K562 (cell line): ENCODE data around the gene KCNJ9. TPM values are rescaled to one million over a fixed set of nuclear protein-coding genes. Genes with fewer than 3 reads are reported as not detected.

Experiments used
- ATAC-seq: fragments of 200-7000 bp; cut with Tn5 transposase; 3 replicates; pipeline ENCODE4 v1.9.1; 2020; ENCODE audit warnings: moderate library complexity
- BruUV-seq: library from RNA; stranded (reverse); fragments of 400-500 nt; replicated peaks from 2 replicates; lab custom pipeline; 2021; lab: Mats Ljungman, UMichigan
- CTCF ChIA-PET: fragments of 300-600 bp; formaldehyde crosslinking; extraction: SDS; loops from one replicate; lab custom pipeline; 2021; ENCODE audit warnings: low intra/inter-chr PET ratio; lab: Yijun Ruan, JAX
- POLR2A ChIA-PET: fragments of 300-600, 350-650 bp; sonication (Branson Sonifier 250); formaldehyde crosslinking; extraction: SDS; loops from one replicate; lab custom pipeline; 2021; ENCODE audit warnings: antibody characterized with exemption, inconsistent platforms; lab: Yijun Ruan, JAX
- DNase-seq, 4 experiments: peaks; one replicate each; pipeline versions ENCODE4 v3.0.0 to v3.0.0-alpha.2; 2011 to 2018; ENCODE audit warnings: low spot score in 3 of 4, mixed read lengths in 3 of 4; ENCODE audit errors: extremely low read depth in 1 of 4
- FAIRE-seq: peaks from 2 replicates; lab custom pipeline; 2011; peaks lifted over from hg19 to GRCh38; lab: Jason Lieb, UNC
- H2AFZ ChIP-seq: 2 replicates; pipeline ENCODE4 v1.6.0; 2011; ENCODE audit warnings: low read depth, low read length, control low read depth, inconsistent platforms
- H3K27ac ChIP-seq: fragments of 200-600 bp; 3 replicates; pipeline ENCODE4 v1.8.0; 2011; ENCODE audit warnings: low read depth, mild to moderate bottlenecking, control low read depth, inconsistent platforms, low read length, moderate library complexity, mixed read lengths; ENCODE audit errors: extremely low read depth
- H3K27me3 ChIP-seq, 2 experiments: fragments of 300-600 bp in 1 of 2; 2 replicates in 1 of 2; 3 replicates in 1 of 2; pipeline versions ENCODE4 v1.6.0 to v1.8.0; 2011; ENCODE audit warnings: inconsistent platforms in 2 of 2, low read length in 2 of 2, mild to moderate bottlenecking in 1 of 2, mixed read lengths in 1 of 2, moderate library complexity in 1 of 2; ENCODE audit not compliant: control insufficient read depth in 2 of 2, insufficient read depth in 2 of 2
- H3K36me3 ChIP-seq: fragments of 300-600 bp; 3 replicates; pipeline ENCODE4 v1.8.0; 2011; ENCODE audit warnings: mild to moderate bottlenecking, low read length, inconsistent platforms; ENCODE audit not compliant: control insufficient read depth, insufficient read depth
- H3K4me1 ChIP-seq, 2 experiments: fragments of 200-600 bp in 1 of 2; replicated peaks in 1 of 2; 2 replicates in 1 of 2; 3 replicates in 1 of 2; pipeline versions ENCODE4 v1.5.1 to v1.8.0; 2011; ENCODE audit warnings: inconsistent platforms in 2 of 2, low read length in 2 of 2, mild to moderate bottlenecking in 1 of 2, mixed read lengths in 1 of 2, moderate library complexity in 1 of 2; ENCODE audit not compliant: control insufficient read depth in 2 of 2, insufficient read depth in 2 of 2
- H3K4me2 ChIP-seq: 2 replicates; pipeline ENCODE4 v1.6.1; 2011; ENCODE audit warnings: low read length, control low read depth, inconsistent platforms, mixed read lengths; ENCODE audit not compliant: insufficient read depth
- H3K4me3 ChIP-seq: fragments of 200-600 bp; sonication (generic), shearing (Covaris generic); 2 replicates; pipeline ENCODE4 v1.5.1; 2016; ENCODE audit warnings: control low read depth, inconsistent platforms
- H3K79me2 ChIP-seq: fragments of 200-600 bp; 3 replicates; pipeline ENCODE4 v1.8.0; 2011; ENCODE audit warnings: low read length, inconsistent platforms; ENCODE audit not compliant: control insufficient read depth, insufficient read depth
- H3K9ac ChIP-seq, 2 experiments: 2 replicates each; pipeline versions ENCODE4 v1.6.0 to v1.6.1; 2011; ENCODE audit warnings: low read depth in 2 of 2, low read length in 2 of 2, control low read depth in 1 of 2, inconsistent platforms in 1 of 2, mild to moderate bottlenecking in 1 of 2, mixed read lengths in 1 of 2; ENCODE audit not compliant: insufficient read depth in 1 of 2
- H3K9me1 ChIP-seq: one replicate; pipeline ENCODE4 v1.6.0; 2011; ENCODE audit warnings: inconsistent platforms, mild to moderate bottlenecking, low read length, moderate library complexity; ENCODE audit not compliant: control insufficient read depth, insufficient read depth
- H3K9me3 ChIP-seq: replicated peaks from 2 replicates; pipeline ENCODE4 v1.5.1; 2011; ENCODE audit warnings: low read depth, low read length, inconsistent platforms; ENCODE audit not compliant: control insufficient read depth, insufficient read depth
- H4K20me1 ChIP-seq: replicated peaks from 2 replicates; pipeline ENCODE4 v1.6.1; 2011; ENCODE audit warnings: low read length, inconsistent platforms, mixed read lengths; ENCODE audit not compliant: control insufficient read depth, insufficient read depth
- HEY1 ChIP-seq: fragments of 250-450 bp; sonication (Bioruptor Pico); IDR thresholded peaks from 2 replicates; pipeline ENCODE4 v1.5.0; 2020; ENCODE audit warnings: mild to moderate bottlenecking, moderate library complexity, borderline replicate concordance
- MBD1 ChIP-seq: fragments of 250-450 bp; sonication (Bioruptor Pico); IDR thresholded peaks from 2 replicates; pipeline ENCODE4 v1.8.0; 2022; ENCODE audit warnings: inconsistent platforms
- NR0B1 ChIP-seq: fragments of 450-650 bp; IDR thresholded peaks from one replicate; pipeline ENCODE4 v1.6.1; 2018; ENCODE audit warnings: mild to moderate bottlenecking, moderate library complexity; ENCODE audit not compliant: partially characterized antibody
- RBM15 ChIP-seq: fragments of 200-400 bp; formaldehyde crosslinking; IDR thresholded peaks from 2 replicates; pipeline ENCODE4 v1.6.1; 2018; ENCODE audit warnings: mild to moderate bottlenecking, low read length, moderate library complexity; ENCODE audit not compliant: insufficient read depth
- SIRT6 ChIP-seq: IDR thresholded peaks from one replicate; pipeline ENCODE4 v1.6.1; 2012; ENCODE audit warnings: low read depth, mild to moderate bottlenecking, control low read depth, inconsistent platforms, low read length, moderate library complexity
- WGBS: fragments of 100-300 bp; shearing (Covaris generic); methylation state at CpG from one replicate; pipeline ENCODE4 v1.1.6; 2016; ENCODE audit warnings: low coverage, mixed read lengths; ENCODE audit not compliant: insufficient coverage; ENCODE audit errors: missing lambda C conversion rate; 5-methylcytosine and 5-hydroxymethylcytosine counted together
- in situ Hi-C: fragments of 300-500 bp; cut with MboI; formaldehyde crosslinking; loops from 4 replicates; pipeline ENCODE4 v1.15.0; 2018; ENCODE audit warnings: inconsistent platforms, mixed read lengths
- intact Hi-C: fragments of 100-400 bp; cut with micrococcal nuclease; formaldehyde crosslinking; loops from 2 replicates; pipeline ENCODE4 v1.14.2; 2022
- polyA plus RNA-seq, 8 experiments: library from polyadenylated mRNA; depleted of rRNA in 4 of 8; stranded (reverse) in 5 of 8; unstranded in 3 of 8; fragments of >200 nt; fragmentation: Nextera tagmentation in 2 of 8; fragmentation: Illumina TruSeq in 1 of 8; extraction: Ambion mirVana in 2 of 8; extraction: Trizol in 1 of 8; gene quantifications; 2 replicates each; pipeline versions ENCODE4 v1.2.1 to v1.2.3, GENCODE V29; 2011 to 2014; ENCODE audit warnings: inconsistent platforms in 1 of 8, missing spikeins in 1 of 8
- total RNA-seq, 7 experiments: library from RNA; depleted of rRNA in 6 of 7; stranded (reverse); fragments of >200 nt in 6 of 7; fragmentation: Illumina TruSeq in 2 of 7; extraction: Trizol in 2 of 7; gene quantifications; 2 replicates each; pipeline versions ENCODE4 v1.2.1 to v1.2.3, GENCODE V29; 2011 to 2021; ENCODE audit warnings: low replicate concordance in 1 of 7

KCNJ9 gene
- total and polyA plus RNA-seq, 9 of the 15 experiments (the other 6 are each of a cell fraction or from before 2014, with no cell fraction given): not detected

- intact Hi-C loops (no loop called here), in situ Hi-C loops (no loop called here)
- no peak overlapping the region for H3K4me2 ChIP-seq
- no peak overlapping the region for H3K4me3 ChIP-seq
- H3K27me3 ChIP-seq: peaks cover 8 to 45% of the 10 kb centered on the region in 2 experiments
- 4% methylated on average over 14 of the region's 16 CpGs for WGBS
- ATAC-seq (no peak), FAIRE-seq (no peak), DNase-seq (no peak)
- H3K27ac ChIP-seq: no peak overlapping the region
- H2AFZ ChIP-seq: no peak overlapping the region
- TF ChIP-seq HEY1 (no peak), MBD1 (no peak), RBM15 (no peak), NR0B1 (no peak), SIRT6 (no peak)
- no peaks in the 10 kb centered on the region for H3K9me3 ChIP-seq
- no peaks in the 10 kb centered on the region for H3K9me1 ChIP-seq
- H3K4me1 ChIP-seq: no peaks in the 10 kb centered on the region; a peak in 2 of 5 replicates
- no TSS peak for BruUV-seq
- H3K9ac ChIP-seq: no peak overlapping the region
- H4K20me1 ChIP-seq: no peaks in the 10 kb centered on the region
- no peaks in the 10 kb centered on the region for H3K36me3 ChIP-seq
- no peaks in the 10 kb centered on the region for H3K79me2 ChIP-seq
- ChIA-PET POLR2A (interaction anchor here (1.2 kb wide), 1 partner anchor 19 kb away, joined by 3 read pairs; no protein-coding TSS in a partner anchor), CTCF (no interaction called here)
Measured at GRCh38 chr1:160122978-160123495, 41.7 kb downstream of the KCNJ9 start.
